ENCODE data around the gene AMOTL1. TPM values are rescaled to one million over a fixed set of nuclear protein-coding genes. Genes with fewer than 3 reads are reported as not detected.

The AMOTL1 gene
- total and polyA plus RNA-seq, 2 donors (not counting 3 experiments of a cell fraction or from before 2014, with no cell fraction given) = 12.5 to 37.8 TPM

GRCh38 chr11:94730153-94730552 is 38.0 kb upstream of the AMOTL1 start:
- FAIRE-seq (no peak), DNase-seq (ENCODE audit: low read depth, low spot score) (no peak)
- H4K20me1 ChIP-seq (replicated peaks; ENCODE audit: control insufficient read depth, extremely low read depth, insufficient read depth, low read length) = no peaks in the 10 kb centered on the region
- ChIA-PET POLR2A (no interaction called here), CTCF (interaction anchor here (1.3 to 2.8 kb wide), 3 partner anchors 12 to 107 kb away, joined by 3 to 34 read pairs (median 16); no protein-coding TSS in a partner anchor)
- no peak overlapping the region for H3K9ac ChIP-seq (replicated peaks; ENCODE audit: extremely low read depth, insufficient read depth, low read length)
- no peak overlapping the region for H3K4me3 ChIP-seq (replicated peaks in 1 of 3; ENCODE audit: insufficient read depth in 1 of 3, low read depth in 1 of 3, low read length in 3 of 3)
- H3K4me1 ChIP-seq (ENCODE audit: control insufficient read depth, extremely low read depth, insufficient read depth, low read length) = peaks cover 32% of the 10 kb centered on the region
- dilution Hi-C loops (cut with MboI; ENCODE audit: extremely low pct_ligation_motif_present, low sequenced_read_pairs) = no loop called here
- H2AFZ ChIP-seq (ENCODE audit: low read depth, low read length) = no peak overlapping the region
- no TSS peak for BruUV-seq (replicated peaks)
- no peak overlapping the region for H3K4me2 ChIP-seq (ENCODE audit: insufficient read depth, low read length)
- TF ChIP-seq POLR2A (IDR thresholded peaks at IDR 0.05; ENCODE audit: low read depth, low read length) = no peak
- TF ChIP-seq GATA2 (IDR thresholded peaks at IDR 0.05; ENCODE audit: insufficient read depth, insufficient read length, low read depth, low read length) = no peak
- TF ChIP-seq, protein P1, sequence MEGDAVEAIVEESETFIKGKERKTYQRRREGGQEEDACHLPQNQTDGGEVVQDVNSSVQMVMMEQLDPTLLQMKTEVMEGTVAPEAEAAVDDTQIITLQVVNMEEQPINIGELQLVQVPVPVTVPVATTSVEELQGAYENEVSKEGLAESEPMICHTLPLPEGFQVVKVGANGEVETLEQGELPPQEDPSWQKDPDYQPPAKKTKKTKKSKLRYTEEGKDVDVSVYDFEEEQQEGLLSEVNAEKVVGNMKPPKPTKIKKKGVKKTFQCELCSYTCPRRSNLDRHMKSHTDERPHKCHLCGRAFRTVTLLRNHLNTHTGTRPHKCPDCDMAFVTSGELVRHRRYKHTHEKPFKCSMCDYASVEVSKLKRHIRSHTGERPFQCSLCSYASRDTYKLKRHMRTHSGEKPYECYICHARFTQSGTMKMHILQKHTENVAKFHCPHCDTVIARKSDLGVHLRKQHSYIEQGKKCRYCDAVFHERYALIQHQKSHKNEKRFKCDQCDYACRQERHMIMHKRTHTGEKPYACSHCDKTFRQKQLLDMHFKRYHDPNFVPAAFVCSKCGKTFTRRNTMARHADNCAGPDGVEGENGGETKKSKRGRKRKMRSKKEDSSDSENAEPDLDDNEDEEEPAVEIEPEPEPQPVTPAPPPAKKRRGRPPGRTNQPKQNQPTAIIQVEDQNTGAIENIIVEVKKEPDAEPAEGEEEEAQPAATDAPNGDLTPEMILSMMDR (IDR thresholded peaks at IDR 0.05; ENCODE audit: extremely low read depth in 1 of 2, insufficient read depth in 1 of 2, low read depth in 1 of 2, low read length in 2 of 2) = no peak
- TF ChIP-seq EZH2 (IDR thresholded peaks at IDR 0.05; ENCODE audit: borderline replicate concordance, low read depth, low read length, severe bottlenecking) = no peak
- no peak for TF ChIP-seq FOS (IDR thresholded peaks at IDR 0.05; ENCODE audit: borderline replicate concordance, insufficient read depth, low read length)
- TF ChIP-seq, protein P2, sequence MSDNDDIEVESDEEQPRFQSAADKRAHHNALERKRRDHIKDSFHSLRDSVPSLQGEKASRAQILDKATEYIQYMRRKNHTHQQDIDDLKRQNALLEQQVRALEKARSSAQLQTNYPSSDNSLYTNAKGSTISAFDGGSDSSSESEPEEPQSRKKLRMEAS (IDR thresholded peaks at IDR 0.05; ENCODE audit: insufficient read depth, insufficient read length) = no peak
- no peak for TF ChIP-seq MYC (IDR thresholded peaks at IDR 0.05; ENCODE audit: low read depth, low read length)
- TF ChIP-seq POLR2AphosphoS5 (IDR thresholded peaks at IDR 0.05; ENCODE audit: insufficient read depth, low read depth, low read length) = no peak
- no peak for TF ChIP-seq JUN (IDR thresholded peaks at IDR 0.05; ENCODE audit: borderline replicate concordance, insufficient read depth, insufficient read length, low read depth)
- intact Hi-C loops (cut with micrococcal nuclease) = loop anchor here (5.0 kb wide), 1 partner anchor 188 kb away; the partner anchor contains the start of gene FUT4
- H3K79me2 ChIP-seq (ENCODE audit: control insufficient read depth, insufficient read depth, low read length) = no peaks in the 10 kb centered on the region
- H3K36me3 ChIP-seq (ENCODE audit: control insufficient read depth in 2 of 2, extremely low read depth in 1 of 2, insufficient read depth in 2 of 2, low read length in 2 of 2) = no peaks in the 10 kb centered on the region
- no peak overlapping the region for H3K27ac ChIP-seq (ENCODE audit: insufficient read depth, low read depth, low read length)
- H3K9me1 ChIP-seq (replicated peaks; ENCODE audit: control insufficient read depth, extremely low read depth, insufficient read depth, low read length) = no peaks in the 10 kb centered on the region
- no peaks in the 10 kb centered on the region for H3K9me3 ChIP-seq (replicated peaks; ENCODE audit: control insufficient read depth, insufficient read depth, low read length)
- H3K27me3 ChIP-seq (ENCODE audit: control insufficient read depth in 2 of 2, insufficient read depth in 2 of 2, low read length in 2 of 2) = no peaks in the 10 kb centered on the region

Measured in endothelial cell of umbilical vein (primary cell).